Skin epidermis (tissue), 12 donors: ENCODE data around the gene MT1B.
A peak's percentile ranks its signal among the peaks of the same experiment; 100 is the strongest.

Experiments used
- H3K27ac ChIP-seq, 21 experiments: fragments of 200-600 bp; sonication (generic) in 11 of 21; one replicate each; pipeline ENCODE4 v1.5.0; 2020; ENCODE audit warnings: mild to moderate bottlenecking in 3 of 21, inconsistent platforms in 2 of 21, moderate library complexity in 2 of 21
- H3K4me3 ChIP-seq, 7 experiments: fragments of 200-600 bp; sonication (generic) in 2 of 7; one replicate each; pipeline ENCODE4 v1.5.0; 2020; ENCODE audit warnings: inconsistent platforms in 2 of 7, mild to moderate bottlenecking in 2 of 7, moderate library complexity in 1 of 7

MT1B gene

GRCh38 chr16:56634715-56635440 lies 16.8 kb upstream of the MT1B start:
- H3K4me3 ChIP-seq: no peak overlapping the region
- no peak overlapping the region for H3K27ac ChIP-seq

GRCh38 chr16:56635441-56635967 lies 16.2 kb upstream of the MT1B start:
- Histone ChIP-seq H3K27ac (no peak overlapping the region), H3K4me3 (no peak overlapping the region)

GRCh38 chr16:56636616-56637413 lies 14.9 kb upstream of the MT1B start:
- H3K27ac ChIP-seq: no peak overlapping the region
- no peak overlapping the region for H3K4me3 ChIP-seq

- Histone ChIP-seq H3K27ac (peak within 1 kb of the TSS in 8 of 21 experiments; percentile 4 to 63 (median 42)), H3K4me3 (peak within 1 kb of the TSS; percentile 5 to 33 (median 19))
Observed at GRCh38 chr16:56637814-56638750, 13.6 kb upstream of the MT1B start, which contains the start of gene MT1A. MT1A (plus strand) TSS chr16:56638666; CDS start chr16:56638739, 73 bp downstream.

- Histone ChIP-seq H3K27ac (peak overlapping the region in 1 of 21 experiments; percentile 26), H3K4me3 (no peak overlapping the region)
Observed at GRCh38 chr16:56639045-56639444, 12.6 kb upstream of the MT1B start.

GRCh38 chr16:56640076-56640475 lies 11.6 kb upstream of the MT1B start:
- no peak overlapping the region for H3K4me3 ChIP-seq
- H3K27ac ChIP-seq: no peak overlapping the region

- Histone ChIP-seq H3K27ac (no peak overlapping the region), H3K4me3 (no peak overlapping the region)
Observed at GRCh38 chr16:56641166-56641565, 10.5 kb upstream of the MT1B start.

- peak overlapping the region in 2 of 21 experiments; percentile 21 to 28 for H3K27ac ChIP-seq
- peak overlapping the region; percentile 7 to 25 (median 12) for H3K4me3 ChIP-seq
Observed at GRCh38 chr16:56643080-56643778, 8.5 kb upstream of the MT1B start.

- Histone ChIP-seq H3K4me3 (peak overlapping the region in 2 of 7 experiments; percentile 12 to 14), H3K27ac (no peak overlapping the region)
Observed at GRCh38 chr16:56643833-56644232, 7.9 kb upstream of the MT1B start.

GRCh38 chr16:56645311-56645710 lies 6.4 kb upstream of the MT1B start:
- Histone ChIP-seq H3K27ac (no peak overlapping the region), H3K4me3 (no peak overlapping the region)

- Histone ChIP-seq H3K4me3 (no peak overlapping the region), H3K27ac (no peak overlapping the region)
Observed at GRCh38 chr16:56645838-56646237, 5.8 kb upstream of the MT1B start.

GRCh38 chr16:56647641-56648431 lies 3.9 kb upstream of the MT1B start:
- H3K27ac ChIP-seq: no peak overlapping the region
- no peak overlapping the region for H3K4me3 ChIP-seq

GRCh38 chr16:56649271-56649670 lies 2.4 kb upstream of the MT1B start:
- Histone ChIP-seq H3K27ac (no peak overlapping the region), H3K4me3 (no peak overlapping the region)

GRCh38 chr16:56649820-56650219 lies 1.9 kb upstream of the MT1B start:
- H3K27ac ChIP-seq: no peak overlapping the region
- H3K4me3 ChIP-seq: no peak overlapping the region

- no peak overlapping the region for H3K4me3 ChIP-seq
- H3K27ac ChIP-seq: no peak overlapping the region
Observed at GRCh38 chr16:56652600-56652999, 914 bp downstream of the MT1B start.

GRCh38 chr16:56653218-56653617 lies 1.5 kb downstream of the MT1B start:
- no peak overlapping the region for H3K4me3 ChIP-seq

GRCh38 chr16:56657555-56658326 lies 6.1 kb downstream of the MT1B start, which contains the start of gene MT1F:
MT1F (plus strand) TSS chr16:56657959; CDS start chr16:56658059, 100 bp downstream.
- Histone ChIP-seq H3K27ac (peak within 1 kb of the TSS in 20 of 21 experiments; percentile 7 to 83 (median 69)), H3K4me3 (peak within 1 kb of the TSS; percentile 31 to 66 (median 52))

More at GRCh38 chr16:56653218-56653617, 1.5 kb downstream of the MT1B start:
- no peak overlapping the region for H3K27ac ChIP-seq
